Stimulated activated CD4-positive, alpha-beta T cell treated with anti-CD3 and anti-CD28 coated beads, Interleukin-15, amount 100 ng/mL, for 24 hours (primary cell): ENCODE results near the gene TNNC1.

ENCODE experiments used
- DNase-seq: peaks from one replicate; pipeline ENCODE4 v3.0.0-alpha.2; 2020

The TNNC1 gene

DNA sequence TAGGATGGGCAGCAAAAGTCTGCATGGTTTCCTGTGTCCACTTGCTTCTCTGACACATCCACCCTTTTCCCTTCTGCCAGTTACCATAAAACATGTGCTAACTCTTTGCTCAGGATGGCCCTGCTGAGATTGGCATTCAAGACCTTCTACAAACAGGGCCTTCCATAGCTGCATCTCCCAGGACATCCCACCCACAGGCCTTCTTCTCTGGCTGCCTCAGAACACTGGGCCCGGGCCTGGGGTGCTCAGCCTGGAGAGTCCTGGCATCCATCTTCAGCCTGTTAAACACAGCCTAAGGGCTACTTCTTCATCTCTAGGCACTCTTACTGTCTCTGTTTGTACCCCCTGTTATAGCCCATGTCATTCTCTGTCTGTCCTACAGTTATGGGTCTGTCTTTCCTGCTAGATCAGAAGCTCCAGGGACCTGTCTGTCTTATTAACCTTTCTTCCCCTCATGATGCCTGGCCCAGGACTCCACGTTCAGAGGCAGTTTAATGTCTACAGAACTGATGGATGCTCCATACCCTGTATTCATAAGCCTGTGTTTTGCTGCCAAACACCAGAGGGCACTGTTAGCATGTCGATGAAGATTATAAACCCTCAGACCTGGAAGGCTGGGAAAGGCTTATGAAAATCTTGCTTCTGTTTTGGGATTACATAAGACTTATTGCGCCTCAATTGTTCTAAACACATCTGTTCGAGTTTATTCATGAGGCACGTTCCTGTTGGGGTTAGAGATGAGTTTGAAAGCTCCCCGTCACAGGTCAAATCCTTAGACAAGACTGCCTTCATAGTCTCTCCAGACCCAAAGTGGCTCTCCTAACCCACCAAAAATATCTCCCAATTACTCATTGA, 25.5 kb downstream of the TNNC1 start:
- peak; percentile 51 for DNase-seq

DNA sequence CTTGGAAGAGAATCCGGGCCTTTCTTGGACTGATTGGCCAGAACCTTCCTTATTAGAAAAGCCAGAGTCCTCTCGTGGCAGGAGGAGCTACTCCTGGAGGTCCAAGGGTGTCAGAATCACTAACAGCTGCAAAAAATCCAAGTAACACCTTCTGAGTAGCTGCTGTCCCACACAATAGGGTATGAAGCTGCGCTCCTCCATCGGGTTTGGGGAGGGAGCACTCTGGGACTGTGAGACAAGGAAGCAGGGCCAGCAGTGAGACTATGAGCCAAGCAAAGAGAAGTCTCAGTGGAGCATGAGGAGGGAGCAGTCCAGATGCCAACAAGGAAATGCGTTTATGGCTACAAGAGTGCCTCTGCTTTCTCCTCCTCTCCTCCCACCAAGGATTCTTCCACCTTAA, 30.7 kb downstream of the TNNC1 start:
- DNase-seq: no peak

DNA sequence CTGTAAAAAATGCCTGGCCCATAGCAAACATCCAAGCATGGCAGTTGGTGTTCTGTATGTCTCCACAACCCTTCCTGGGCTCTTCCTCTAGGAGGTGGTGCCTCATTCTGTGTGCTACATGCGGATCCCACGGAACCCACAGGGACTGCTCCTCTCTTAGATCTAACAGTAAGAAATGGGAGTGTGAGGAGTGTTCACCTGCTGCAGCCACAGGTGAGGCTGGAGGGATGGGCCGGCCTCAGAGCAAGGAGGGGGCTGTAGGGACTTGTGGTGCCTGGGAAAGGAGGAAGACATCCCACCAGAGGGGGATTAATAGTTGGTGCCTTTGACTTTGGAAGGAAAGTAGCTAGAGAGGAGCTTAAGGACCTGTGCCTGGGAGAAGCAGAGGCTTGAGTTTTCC, 31.2 kb downstream of the TNNC1 start:
- DNase-seq: no peak

DNA sequence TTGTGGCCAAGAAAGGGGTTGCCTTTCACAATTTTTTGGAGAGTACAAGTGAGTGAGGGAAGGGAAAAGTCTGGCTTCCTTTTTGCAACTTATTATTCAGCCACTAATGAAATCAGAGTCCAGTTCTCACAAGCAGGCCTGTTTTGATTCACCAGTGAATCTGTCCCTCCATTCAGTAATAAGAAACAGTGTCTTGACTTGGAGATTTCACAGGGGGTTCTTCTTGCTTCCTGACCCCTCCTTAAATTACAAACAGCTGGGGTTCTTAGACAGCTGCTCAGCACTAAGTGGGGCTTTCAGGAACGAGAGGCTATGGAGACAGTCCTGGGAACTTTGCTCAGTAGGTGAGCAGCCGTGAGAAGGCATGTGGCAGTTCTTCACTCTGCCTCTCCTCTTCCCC, 33.5 kb downstream of the TNNC1 start:
- DNase-seq: no peak

DNA sequence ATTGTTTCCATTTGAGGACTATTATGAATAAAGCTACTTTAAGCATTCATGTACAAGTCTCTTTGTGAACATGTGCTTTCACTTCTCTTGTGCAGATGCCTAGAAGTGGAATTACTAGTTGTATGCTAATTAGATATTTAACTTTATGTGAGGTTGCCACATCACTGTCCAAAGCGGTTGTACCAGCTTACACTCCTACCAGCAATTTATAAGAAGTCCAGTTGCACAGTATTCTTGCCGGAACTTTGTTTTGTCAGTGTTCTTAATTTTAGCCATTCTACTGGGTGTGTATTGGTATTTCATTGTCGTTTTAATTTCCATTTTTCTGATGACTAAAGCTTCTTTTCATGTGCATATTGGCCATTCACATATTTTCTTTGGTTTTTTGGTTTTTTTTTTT, 38.0 kb downstream of the TNNC1 start:
- DNase-seq: no peak

DNA sequence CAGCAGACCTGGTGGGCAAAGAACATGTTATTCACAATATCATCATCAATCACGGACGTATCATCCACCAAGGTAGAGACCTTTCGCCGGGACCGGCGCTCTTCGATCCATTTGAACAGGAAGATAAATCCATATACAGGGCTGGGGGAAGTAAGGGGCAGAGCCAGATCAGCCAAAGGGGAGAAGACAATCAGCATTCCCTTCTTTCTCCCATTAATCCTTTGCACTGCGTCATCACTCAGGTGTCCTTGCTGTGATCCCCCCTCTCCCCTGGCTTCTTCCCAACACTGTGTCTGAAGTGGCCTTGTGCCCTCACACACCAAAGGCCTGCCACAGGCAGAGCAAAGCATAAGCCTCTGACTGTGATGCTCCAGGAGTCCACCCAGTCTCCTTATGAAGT, 45.4 kb downstream of the TNNC1 start:
- no peak for DNase-seq

DNA sequence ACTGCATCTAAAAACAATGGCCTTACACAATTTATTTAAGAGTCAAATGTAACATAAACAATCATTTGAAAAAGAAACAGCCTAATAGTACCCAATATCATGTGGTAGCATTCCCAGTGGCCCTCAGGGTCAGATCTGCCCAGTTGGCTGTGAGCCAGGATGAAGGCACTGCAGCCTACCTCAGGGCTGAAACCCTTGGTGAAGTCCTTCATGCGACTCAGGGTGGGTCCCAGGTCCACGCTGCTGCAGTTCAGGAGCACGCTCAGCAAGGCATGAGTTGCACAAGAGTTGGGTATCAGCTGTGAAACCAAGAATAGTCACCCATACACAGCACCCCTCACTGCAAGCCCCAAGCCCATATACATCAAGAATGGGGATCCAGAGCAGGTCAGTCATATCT, 46.1 kb downstream of the TNNC1 start:
- no peak for DNase-seq

DNA sequence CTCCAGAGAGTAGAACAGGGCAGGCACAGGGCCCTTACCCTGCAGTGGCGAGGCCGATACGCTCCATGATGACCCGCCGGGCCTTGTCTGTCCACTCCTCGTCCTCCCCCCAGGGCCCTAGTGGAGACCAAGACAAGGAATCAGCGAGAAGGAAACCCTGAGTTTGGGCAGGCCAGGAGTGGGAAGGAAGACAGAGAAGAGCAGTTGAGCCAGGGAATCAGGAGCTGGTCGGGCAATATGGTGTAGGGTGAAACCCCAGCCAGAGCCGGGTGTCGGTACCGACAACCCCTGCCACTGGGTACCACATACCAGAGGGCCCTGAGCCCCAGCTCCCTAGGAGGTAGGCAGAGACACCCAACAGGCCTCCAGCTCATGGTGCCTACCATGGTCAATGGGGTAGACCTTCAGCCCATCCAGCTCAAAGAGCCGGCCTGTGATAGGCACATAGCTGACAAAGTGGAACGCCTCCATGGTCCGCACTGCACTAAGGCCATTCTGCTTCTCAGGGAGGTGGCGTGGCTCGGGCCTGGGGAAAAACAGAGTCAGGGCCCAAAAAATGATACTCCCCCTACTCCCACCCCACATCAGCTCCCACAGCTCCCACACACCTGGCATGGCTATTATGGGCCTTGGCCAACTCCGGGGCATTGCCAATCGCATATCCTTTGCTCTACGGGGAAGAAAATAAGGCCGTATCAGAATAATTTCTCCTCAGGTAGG, 46.9 kb downstream of the TNNC1 start:
- no peak for DNase-seq

DNA sequence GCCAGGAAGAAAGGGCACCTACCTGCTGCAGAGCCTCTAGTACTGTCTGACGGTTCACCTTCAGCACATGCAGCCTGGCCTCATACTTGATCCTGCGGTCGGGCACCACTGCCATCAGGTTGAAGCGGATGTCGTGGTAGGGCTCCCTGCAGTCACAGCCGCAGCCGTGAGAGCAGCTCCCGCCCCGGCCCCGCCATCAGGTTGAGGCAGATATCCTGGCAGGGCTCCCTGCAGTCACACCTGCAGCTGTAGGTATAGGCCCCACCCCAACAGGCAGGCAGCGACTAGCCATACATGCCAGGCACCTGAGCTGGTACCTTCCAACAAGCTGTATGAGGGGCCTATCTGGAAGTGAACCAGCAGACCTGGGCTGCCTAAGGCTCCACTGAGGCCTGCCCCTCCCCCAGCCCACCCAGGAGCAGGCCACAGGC, 47.6 kb downstream of the TNNC1 start:
- DNase-seq: no peak

DNA sequence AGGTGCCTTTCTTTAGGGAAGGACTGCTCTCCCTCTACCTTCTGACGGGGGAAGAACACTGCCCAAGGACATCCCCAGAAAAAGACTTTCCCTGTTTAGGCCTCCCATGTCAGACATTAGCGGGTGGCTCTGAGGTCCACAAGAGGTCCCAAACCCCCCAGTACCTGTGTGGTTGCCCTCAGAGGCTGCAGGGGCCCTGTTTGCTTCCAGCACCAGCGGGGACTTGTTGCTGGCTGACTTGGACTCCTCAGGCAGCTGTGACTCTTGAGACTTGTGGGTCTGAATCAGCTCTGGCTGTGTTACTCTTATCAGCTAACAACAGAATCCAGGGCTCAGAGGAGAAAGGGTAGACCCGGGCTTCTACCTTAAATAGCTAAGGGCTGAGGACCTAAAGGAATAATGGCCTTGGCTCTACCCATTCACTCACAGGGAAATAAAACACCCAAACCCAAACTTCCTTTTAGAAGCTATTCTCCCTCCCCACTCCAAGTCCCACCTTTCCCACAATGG, 48.2 kb downstream of the TNNC1 start:
- DNase-seq: no peak

DNA sequence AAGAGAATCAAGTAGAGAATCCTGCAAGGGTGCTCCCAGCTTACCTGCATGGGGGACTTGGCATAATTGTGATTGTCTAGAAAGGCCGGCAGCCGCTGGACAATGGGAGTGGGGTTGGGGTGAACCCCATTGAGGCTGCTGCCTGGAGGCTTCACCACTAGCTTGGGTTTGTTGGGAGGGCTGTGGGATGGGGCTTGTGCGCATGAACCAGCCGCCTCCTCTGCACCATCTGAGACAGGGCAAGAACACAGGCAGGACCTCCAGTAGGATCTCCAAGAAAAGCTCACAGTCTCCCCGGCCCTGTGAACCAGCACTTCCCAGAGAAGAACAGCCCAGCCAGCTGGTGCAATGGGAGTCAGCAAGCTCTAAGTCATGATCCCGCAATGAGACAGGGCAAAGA, 48.8 kb downstream of the TNNC1 start:
- DNase-seq: no peak

DNA sequence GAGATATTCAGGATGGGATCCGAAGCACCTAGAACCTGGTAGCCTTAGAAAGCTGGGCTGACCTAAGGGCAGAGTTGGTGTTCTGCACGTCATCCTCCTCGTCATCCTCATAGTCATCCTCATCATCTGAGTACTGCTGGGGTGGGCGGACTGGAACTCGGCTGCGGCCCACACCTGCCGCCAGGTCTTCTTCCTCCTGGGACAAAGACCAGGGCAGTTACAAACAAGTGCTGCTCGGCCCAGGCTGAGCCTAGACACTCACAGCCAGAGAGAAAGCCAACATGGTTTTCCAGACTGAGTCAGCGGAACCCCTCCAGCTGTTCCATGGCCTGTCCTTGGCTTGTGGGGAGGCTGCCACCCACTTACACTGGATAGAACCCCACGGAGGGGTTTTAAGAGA, 49.5 kb downstream of the TNNC1 start:
- no peak for DNase-seq

DNA sequence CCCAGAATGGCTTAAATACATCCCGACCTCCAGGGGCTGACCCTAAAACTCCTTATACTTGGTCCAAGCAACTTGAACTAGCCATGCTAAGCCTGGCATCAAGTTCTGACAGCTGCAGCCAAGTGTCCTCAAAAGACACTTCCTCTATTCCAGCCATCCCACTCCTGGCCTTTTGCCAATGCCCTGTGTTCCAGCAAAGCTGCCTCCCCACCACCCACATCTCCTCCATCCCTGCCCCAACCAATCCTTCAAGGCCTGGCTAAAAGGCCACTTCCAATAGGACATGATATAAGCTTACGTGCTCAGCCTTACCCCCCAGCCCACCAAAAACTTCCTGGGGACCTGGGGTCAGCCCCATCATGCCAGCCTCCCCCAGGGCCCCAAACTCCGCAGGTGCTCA, 49.9 kb downstream of the TNNC1 start:
- no peak for DNase-seq

DNA sequence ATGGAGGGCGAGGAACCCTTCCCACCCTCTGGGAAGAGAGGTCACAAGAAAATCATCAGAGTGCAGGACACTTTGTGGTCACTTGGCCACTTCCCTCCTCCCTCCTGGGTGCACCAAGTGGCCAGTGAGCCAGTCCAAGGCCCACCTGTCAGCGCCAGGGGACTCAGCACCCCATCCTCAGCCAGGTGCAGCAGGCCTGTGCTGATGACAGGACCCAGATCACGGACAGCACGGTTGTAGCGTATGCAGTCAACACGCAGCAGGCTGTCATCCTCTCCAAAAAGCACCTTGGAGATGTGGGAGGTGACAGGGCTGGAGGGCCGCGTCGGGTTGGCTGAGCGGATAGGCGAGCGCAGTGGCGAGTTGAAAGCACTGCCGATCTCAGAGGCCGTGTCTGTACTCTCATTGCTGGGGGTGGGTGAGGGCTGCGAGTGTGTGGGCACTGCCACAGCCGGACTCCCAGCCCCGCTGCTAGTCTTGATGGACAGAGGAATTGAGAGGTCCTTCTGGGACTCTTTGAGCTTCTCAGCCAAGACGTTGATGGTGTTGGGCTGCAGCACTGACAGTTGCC, 50.5 kb downstream of the TNNC1 start:
- no peak for DNase-seq

DNA sequence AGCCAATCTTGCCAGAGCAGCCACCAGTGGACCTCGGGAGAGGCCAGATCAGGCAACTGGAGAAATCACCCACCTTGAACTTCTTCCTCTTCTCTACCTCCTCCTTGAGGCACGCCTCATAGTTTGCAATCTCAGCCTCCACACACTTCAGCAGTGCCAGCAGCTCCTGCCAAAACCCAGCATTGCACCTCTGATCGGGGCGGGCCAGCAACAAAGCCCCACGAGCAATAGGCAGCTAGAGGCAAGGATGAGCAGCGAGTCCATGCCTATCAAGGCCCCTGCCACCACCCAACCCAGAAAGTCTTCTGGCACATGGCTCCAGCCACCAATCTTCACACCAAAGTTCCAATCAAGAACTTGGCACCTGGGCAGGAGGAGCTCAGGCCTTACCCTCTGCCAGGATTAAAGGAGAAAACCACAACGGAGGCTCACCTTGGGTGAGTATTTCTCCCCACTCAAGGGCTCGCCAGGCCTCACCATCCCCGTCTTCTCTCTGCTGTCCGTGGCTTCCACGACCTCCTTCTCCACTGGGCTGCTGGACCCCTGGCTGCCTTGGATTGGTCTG, 51.1 kb downstream of the TNNC1 start:
- DNase-seq: no peak

DNA sequence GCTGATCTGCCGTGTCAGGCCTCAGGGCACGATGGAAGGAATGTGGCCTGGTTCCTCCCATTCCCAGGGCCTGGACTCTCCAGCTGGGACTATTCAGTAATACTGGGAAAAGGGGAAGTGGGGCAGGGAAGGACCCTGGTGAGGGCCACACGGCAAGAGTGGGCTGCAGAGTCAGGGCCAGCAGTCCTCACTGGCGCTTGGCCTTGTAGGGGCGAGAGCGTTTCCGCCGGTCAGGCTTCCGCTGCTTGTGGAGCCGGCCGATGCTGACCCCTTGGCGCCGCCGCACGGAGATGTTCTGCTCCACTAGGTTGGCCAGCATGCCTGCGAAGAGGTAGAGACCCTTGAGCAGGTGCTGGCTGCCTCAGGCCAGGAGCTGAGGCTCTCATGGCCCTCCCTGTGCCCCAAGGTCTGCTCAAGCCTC, 51.7 kb downstream of the TNNC1 start:
- DNase-seq: no peak

DNA sequence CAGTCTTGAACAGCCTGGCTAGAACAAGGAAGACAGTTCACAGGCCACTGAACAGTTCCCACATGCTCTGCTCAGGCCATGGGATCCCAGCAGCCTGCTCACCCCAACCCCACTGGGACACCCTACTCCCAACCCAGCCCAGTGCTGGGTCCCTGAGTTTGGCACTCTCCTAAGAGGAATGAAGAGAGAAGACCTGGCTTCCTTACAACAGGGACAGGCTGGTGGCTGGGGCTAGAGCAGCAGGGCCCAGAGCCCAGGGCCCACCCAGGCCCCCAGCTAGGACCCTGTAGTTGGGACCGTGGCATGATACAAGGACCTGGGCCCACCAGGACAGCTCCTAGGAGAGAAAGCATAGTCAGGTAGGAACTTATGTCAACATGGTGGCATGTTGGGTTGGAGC, 52.3 kb downstream of the TNNC1 start:
- DNase-seq: no peak
